IPS-15b (cell line): ENCODE results near the gene HMCN2.

Experiments used
- H3K27me3 ChIP-seq: one replicate; pipeline ENCODE4 v1.6.1; 2013; ENCODE audit warnings: low read length; ENCODE audit not compliant: control insufficient read depth, insufficient read depth
- H3K36me3 ChIP-seq: one replicate; pipeline ENCODE4 v1.6.1; 2013; ENCODE audit warnings: low read length; ENCODE audit not compliant: control insufficient read depth, insufficient read depth
- H3K4me1 ChIP-seq: one replicate; pipeline ENCODE4 v1.6.1; 2013; ENCODE audit warnings: mild to moderate bottlenecking, low read length; ENCODE audit not compliant: control insufficient read depth, insufficient read depth
- H3K4me3 ChIP-seq: one replicate; pipeline ENCODE4 v1.5.1; 2013; ENCODE audit warnings: low read depth, low read length
- H3K9ac ChIP-seq: one replicate; pipeline ENCODE4 v1.6.1; 2013; ENCODE audit warnings: low read depth, mild to moderate bottlenecking, low read length
- H3K9me3 ChIP-seq: one replicate; pipeline ENCODE4 v1.6.1; 2013; ENCODE audit warnings: mild to moderate bottlenecking, low read length; ENCODE audit not compliant: control insufficient read depth, insufficient read depth

HMCN2 gene

DNA sequence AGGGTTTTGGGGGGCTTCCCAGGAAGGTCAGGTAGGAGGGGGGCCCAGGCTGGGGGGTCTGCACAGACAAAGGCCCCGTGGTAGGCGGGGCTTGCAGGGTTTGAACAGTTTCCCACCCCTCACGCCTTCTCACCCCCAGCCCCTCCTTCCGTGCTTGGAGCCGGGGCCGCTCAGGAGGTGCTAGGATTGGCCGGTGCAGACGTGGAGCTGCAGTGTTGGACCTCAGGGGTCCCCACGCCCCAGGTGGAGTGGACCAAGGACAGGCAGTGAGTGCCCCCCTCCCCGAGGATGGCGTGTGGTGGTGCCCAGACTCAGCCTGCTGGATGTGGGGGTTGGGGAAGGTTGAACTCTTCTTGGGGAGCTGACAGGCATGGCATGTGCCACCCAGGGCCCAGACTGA lies 83.8 kb downstream of the HMCN2 start:
- Histone ChIP-seq H3K36me3 (no peaks in the 10 kb centered on the region), H3K4me3 (no peak overlapping the region), H3K9ac (no peak overlapping the region), H3K9me3 (no peaks in the 10 kb centered on the region), H3K4me1 (no peaks in the 10 kb centered on the region), H3K27me3 (no peaks in the 10 kb centered on the region)

DNA sequence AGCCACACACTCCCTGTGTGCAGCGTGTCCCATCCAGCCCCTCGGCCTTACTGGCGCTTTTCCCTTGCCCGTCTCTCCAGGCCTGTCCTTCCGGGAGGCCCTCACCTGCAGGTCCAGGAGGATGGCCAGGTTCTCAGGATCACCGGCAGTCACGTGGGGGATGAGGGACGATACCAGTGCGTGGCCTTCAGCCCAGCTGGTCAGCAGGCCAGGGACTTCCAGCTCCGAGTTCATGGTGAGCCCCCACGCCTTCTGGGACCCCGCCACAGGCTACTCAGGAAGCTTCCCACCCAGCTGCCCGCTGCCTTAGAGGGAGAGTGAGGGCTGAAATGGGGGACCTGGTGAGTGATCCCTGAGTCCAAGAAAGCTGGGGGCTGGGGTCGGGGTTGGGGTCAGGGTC lies 85.8 kb downstream of the HMCN2 start:
- peaks cover 3% of the 10 kb centered on the region for H3K36me3 ChIP-seq
- no peaks in the 10 kb centered on the region for H3K27me3 ChIP-seq
- no peak overlapping the region for H3K4me3 ChIP-seq

DNA sequence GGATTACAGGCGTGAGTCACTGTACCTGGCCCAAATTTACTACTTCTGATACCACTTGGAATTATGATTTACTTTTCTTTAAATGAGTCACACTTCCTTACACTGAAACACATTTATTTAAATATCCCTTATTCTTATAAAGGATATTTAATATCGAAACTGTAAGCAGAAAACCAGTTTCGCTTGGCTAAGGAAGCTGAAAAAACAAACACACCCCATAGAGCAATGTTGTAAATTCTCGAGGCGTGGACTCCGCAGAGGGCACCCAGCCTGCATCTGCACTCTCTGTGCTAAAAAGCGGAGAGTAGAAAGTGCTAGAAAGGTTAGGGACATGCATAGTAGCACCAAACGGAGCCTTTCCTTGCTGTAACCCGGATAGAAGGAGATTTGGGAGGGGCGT lies 86.5 kb downstream of the HMCN2 start:
- no peak overlapping the region for H3K9ac ChIP-seq
- H3K4me1 ChIP-seq = no peaks in the 10 kb centered on the region
- H3K27me3 ChIP-seq = no peaks in the 10 kb centered on the region
- peaks cover 3% of the 10 kb centered on the region for H3K36me3 ChIP-seq
- no peaks in the 10 kb centered on the region for H3K9me3 ChIP-seq
- H3K4me3 ChIP-seq = no peak overlapping the region

More for the DNA sequence above, 85.8 kb downstream of the HMCN2 start:
- Histone ChIP-seq H3K9ac (no peak overlapping the region), H3K9me3 (no peaks in the 10 kb centered on the region), H3K4me1 (no peaks in the 10 kb centered on the region)

DNA sequence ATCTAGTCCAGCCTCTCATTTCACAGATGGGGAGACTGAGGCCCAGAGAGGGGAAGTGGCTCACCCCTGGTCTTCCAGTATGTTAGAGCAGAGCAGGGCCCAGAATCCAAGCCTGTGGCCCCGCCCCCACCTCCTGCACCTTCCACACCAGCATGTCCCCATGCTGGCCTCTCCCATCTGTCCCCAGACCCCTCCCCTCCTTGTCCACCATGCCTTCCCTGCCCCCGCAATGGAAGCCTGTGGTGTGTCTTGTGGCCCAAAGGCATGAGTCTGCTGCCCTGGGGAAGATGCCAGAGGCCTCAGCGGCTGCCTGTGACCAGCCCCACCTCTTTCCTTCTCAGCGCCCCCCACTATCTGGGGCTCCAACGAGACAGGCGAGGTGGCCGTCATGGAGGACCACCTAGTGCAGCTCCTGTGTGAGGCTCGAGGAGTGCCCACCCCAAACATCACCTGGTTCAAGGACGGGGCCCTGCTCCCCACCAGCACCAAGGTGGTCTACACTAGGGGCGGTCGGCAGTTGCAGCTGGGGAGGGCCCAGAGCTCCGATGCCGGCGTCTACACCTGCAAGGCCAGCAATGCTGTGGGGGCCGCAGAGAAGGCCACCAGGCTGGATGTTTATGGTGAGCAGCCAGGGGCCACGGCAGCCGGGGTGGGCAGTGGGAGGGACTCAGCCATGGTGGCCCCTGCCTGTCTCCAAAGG lies 87.2 kb downstream of the HMCN2 start:
- H3K4me3 ChIP-seq = no peak overlapping the region
- H3K9me3 ChIP-seq = no peaks in the 10 kb centered on the region
- peaks cover 3% of the 10 kb centered on the region for H3K36me3 ChIP-seq
- H3K9ac ChIP-seq = no peak overlapping the region
- H3K4me1 ChIP-seq = no peaks in the 10 kb centered on the region
- H3K27me3 ChIP-seq = no peaks in the 10 kb centered on the region

DNA sequence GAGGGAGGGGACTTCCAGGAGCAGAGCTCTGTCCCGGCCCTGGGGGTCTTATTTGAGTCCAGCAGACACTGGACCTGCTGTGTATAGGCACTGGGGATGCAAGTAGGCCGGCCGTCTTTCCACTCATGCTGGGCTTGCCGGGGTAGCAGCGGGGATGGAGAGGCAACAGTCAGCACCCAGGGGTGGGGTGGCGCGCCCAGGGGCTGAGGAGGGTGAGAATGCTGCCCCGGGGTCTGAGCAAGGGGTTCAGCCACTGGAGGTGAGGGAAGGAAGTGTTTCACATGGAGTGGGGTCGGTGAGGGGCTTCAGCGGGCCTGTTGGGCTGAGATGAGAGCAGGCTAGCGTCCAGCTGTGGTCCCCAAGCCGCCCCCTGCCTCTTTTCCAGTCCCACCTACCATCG lies 88.8 kb downstream of the HMCN2 start:
- H3K36me3 ChIP-seq = peaks cover 3% of the 10 kb centered on the region
- no peaks in the 10 kb centered on the region for H3K9me3 ChIP-seq
- no peak overlapping the region for H3K4me3 ChIP-seq
- no peak overlapping the region for H3K9ac ChIP-seq
- no peaks in the 10 kb centered on the region for H3K4me1 ChIP-seq
- H3K27me3 ChIP-seq = no peaks in the 10 kb centered on the region

DNA sequence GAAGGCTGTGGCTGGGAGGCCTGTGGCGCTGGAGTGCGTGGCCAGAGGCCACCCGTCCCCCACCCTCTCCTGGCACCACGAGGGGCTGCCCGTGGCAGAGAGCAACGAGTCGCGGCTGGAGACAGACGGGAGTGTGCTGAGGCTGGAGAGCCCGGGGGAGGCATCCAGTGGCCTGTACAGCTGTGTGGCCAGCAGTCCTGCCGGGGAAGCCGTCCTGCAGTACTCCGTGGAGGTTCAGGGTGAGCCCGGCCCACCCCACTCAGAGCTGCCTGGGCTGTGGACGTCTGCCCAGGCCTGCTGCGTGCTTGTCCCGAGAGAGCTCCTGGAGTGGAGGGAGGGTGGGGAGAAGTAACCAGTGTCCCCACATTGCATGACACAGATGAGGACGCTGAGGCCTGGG lies 89.2 kb downstream of the HMCN2 start:
- peaks cover 3% of the 10 kb centered on the region for H3K36me3 ChIP-seq
- no peak overlapping the region for H3K4me3 ChIP-seq
- H3K9me3 ChIP-seq = no peaks in the 10 kb centered on the region
- H3K4me1 ChIP-seq = no peaks in the 10 kb centered on the region
- H3K9ac ChIP-seq = no peak overlapping the region
- H3K27me3 ChIP-seq = no peaks in the 10 kb centered on the region

DNA sequence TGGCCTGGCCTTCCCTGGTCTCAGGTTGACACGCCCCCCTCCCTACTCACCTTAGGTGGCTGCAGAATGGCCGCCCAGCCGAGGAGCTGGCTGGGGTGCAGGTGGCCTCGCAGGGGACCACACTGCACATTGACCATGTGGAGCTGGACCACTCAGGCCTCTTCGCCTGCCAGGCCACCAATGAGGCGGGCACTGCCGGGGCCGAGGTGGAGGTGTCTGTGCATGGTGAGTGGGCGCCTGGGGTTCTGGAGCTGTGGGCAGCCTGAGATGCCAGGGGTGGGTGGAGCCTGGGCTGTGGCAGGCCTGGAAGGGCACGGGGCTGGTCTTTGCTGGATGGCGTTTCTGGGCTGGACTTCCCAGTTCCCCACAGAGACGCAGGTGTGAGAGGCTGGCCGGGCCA lies 90.5 kb downstream of the HMCN2 start:
- Histone ChIP-seq H3K4me3 (no peak overlapping the region), H3K36me3 (peaks cover 3% of the 10 kb centered on the region), H3K4me1 (no peaks in the 10 kb centered on the region), H3K9me3 (no peaks in the 10 kb centered on the region), H3K9ac (no peak overlapping the region), H3K27me3 (no peaks in the 10 kb centered on the region)

DNA sequence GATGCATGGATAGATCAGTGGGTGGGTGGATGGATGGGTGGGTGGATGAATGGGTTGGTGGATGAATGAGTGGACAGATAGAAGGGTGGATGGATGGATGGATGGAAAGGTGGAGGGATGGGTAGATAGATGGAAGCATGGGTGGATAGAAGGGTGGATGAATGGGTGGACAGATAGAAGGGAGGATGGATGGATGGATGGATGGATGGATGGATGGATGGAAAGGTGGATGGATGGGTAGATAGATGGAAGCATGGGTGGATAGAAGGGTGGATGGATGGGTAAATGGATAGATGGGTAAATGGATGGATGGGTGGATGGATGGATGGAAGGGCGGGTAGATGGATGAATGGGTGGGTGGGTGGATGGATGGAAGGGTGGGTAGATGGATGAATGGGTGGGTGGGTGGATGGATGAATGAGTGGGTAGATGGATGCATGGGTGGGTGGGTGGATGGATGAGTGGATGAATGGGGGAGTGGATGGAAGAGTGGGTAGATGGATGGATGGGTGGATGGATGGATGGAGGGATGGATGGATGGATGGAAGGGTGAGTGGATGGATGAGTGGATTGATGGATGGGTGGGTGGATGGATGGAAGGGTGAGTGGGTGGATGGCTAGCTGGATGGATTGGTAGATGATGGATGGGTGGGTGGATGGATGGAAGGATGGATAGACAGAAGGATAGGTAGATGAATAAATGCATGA lies 91.5 kb downstream of the HMCN2 start:
- no peaks in the 10 kb centered on the region for H3K27me3 ChIP-seq
- H3K9me3 ChIP-seq = no peaks in the 10 kb centered on the region
- no peak overlapping the region for H3K9ac ChIP-seq
- H3K4me1 ChIP-seq = no peaks in the 10 kb centered on the region
- H3K4me3 ChIP-seq = no peak overlapping the region
- H3K36me3 ChIP-seq = peaks cover 3% of the 10 kb centered on the region

DNA sequence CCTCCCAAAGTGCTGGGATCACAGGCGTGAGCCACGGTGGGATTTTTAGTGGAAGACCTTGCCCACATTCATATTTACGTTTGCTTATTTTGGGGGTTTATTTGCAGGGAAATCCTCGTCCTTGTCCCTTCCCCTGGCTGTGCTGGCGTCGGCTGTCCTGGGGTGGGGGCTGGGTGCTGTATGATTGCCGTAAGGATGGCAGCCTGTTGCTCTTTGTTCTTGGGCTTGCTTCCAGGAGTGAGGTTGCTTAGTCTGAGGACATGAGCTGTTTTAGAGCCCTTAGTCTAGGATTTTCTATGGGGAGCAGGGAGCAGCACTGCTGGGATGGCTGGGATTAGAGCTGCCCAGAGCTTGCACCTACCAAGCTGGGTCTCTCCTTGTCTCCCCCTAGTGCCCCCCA lies 93.4 kb downstream of the HMCN2 start:
- Histone ChIP-seq H3K4me1 (no peaks in the 10 kb centered on the region), H3K27me3 (no peaks in the 10 kb centered on the region), H3K4me3 (no peak overlapping the region)

DNA sequence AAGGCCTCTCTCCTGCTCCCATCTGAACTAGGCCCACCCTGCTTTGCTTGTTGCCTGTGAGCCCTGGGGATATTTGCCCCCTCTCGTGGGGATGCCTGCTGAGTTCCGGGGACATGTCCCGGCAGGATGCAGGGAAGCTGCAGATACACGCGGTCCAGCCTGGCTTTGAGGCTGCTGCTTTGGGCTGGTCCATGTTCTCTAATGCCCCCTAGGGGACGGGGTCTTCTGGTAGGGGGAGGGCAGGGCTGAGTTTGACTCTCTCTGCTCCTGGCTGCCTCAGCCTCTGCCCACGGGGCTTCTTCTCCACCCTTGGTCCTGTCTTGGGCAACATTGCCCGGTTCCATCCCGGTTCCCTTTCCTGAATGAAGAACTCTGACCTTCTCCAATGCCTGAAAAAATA lies 94.3 kb downstream of the HMCN2 start:
- Histone ChIP-seq H3K9me3 (no peaks in the 10 kb centered on the region), H3K36me3 (peaks cover 3% of the 10 kb centered on the region), H3K4me3 (no peak overlapping the region), H3K27me3 (no peaks in the 10 kb centered on the region), H3K9ac (no peak overlapping the region), H3K4me1 (no peaks in the 10 kb centered on the region)

More for the DNA sequence above, 93.4 kb downstream of the HMCN2 start:
- no peaks in the 10 kb centered on the region for H3K9me3 ChIP-seq
- H3K9ac ChIP-seq = no peak overlapping the region
- peaks cover 3% of the 10 kb centered on the region for H3K36me3 ChIP-seq

DNA sequence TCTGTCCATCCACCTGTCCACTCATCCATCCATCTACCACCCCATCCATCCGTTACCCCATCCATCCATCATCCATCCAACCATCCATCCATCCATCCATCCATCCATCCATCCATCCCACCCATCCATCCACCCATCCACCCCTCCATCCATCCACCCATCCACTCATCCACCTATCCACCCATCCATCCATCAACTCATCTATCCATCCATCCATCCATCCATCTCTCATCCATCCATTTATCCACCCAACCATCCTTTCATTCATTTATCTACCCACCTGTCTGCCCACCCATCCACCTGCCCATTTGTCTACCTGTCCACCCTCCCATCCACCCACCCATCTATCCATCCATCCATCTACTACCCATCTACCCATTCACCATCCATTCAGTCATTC lies 95.1 kb downstream of the HMCN2 start:
- no peak overlapping the region for H3K4me3 ChIP-seq
- H3K36me3 ChIP-seq = peaks cover 3% of the 10 kb centered on the region
- no peaks in the 10 kb centered on the region for H3K27me3 ChIP-seq
- no peaks in the 10 kb centered on the region for H3K9me3 ChIP-seq
- H3K4me1 ChIP-seq = no peaks in the 10 kb centered on the region
- H3K9ac ChIP-seq = no peak overlapping the region

DNA sequence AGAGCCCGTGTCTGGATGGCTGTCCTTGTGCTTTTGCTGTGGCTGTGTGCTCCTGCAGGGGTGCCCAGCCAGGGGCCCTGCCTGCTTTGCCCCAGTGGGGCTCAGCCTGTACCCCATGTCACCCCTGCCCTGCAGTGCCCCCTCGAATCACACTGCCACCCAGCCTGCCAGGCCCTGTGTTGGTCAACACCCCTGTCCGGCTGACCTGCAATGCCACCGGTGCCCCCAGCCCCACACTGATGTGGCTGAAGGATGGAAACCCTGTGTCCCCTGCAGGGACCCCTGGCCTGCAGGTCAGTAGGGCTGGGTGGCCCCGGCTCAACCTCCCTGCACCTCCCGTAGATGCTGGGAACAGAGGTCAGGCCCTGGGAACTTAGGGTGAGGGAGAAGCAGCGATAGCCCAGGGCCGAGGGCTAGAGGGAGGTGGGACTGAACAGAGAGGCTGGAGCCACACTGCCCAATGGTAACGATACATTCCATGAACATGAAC lies 96.4 kb downstream of the HMCN2 start:
- Histone ChIP-seq H3K9ac (no peak overlapping the region), H3K27me3 (no peaks in the 10 kb centered on the region), H3K36me3 (no peaks in the 10 kb centered on the region), H3K4me3 (no peak overlapping the region), H3K9me3 (no peaks in the 10 kb centered on the region), H3K4me1 (no peaks in the 10 kb centered on the region)
